T47D (cell line): Measurements from ENCODE around the gene CD300LB.
A peak's percentile ranks its signal among the peaks of the same experiment; 100 is the strongest.
"Not testable (repeated sequence)": the region's sequence is repeated elsewhere in the genome, so short reads cannot be mapped to it uniquely, and the experiment has no call there.

Experiments
- DNase-seq, 2 experiments: peaks; one replicate each; pipeline versions ENCODE4 v3.0.0 to v3.0.0-alpha.2; 2011 to 2012; ENCODE audit warnings: low read depth in 1 of 2, low spot score in 1 of 2
- JUND ChIP-seq: IDR thresholded peaks from 2 replicates; pipeline ENCODE4 v1.6.1; 2012; ENCODE audit warnings: low read depth
- in situ Hi-C: cut with HindIII; loops from 2 replicates; pipeline ENCODE4 v1.10.0; 2016; ENCODE audit warnings: low sequenced_read_pairs, low pct_unique_long_range_greater_than_20kb

Gene CD300LB

DNA sequence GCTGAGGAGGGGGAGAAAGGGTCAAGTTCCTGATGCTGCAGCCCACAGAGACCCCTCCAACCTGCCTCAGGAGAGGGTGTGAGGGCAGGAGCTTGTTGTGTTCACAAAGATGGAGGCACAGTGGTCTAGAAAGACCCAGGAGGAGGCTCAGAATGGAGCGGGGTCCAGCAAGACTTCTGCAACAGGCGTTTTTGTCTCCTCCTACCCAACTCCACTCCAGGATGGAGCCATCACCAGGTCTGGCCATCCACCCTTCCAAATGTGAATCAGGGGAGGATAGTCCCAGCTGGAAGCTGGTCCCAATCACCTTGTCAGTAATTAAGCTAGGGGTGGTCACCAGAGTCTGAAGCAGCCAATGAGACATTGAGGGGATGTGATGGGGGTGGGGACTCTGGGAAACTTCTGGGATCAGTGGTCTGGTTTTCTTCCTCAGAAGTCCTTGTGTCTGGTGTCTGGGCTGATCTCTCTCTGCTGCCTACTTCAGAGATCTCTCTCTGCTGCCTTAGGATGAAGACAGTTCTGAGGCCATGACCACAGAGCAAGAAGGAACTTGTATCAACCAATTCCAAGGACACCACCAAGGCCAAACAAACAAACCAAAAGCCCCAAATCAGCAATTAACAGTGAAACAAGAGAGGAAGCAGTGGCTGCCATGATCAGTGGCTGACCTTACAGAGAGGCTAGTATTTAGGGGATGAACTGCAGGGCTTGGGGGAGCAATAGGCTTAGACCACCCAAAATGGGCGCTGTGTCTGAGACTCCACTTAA, 14.5 kb downstream of the CD300LB start:
- in situ Hi-C loops = no loop called here
- no peak for TF ChIP-seq JUND
- no peak for DNase-seq

DNA sequence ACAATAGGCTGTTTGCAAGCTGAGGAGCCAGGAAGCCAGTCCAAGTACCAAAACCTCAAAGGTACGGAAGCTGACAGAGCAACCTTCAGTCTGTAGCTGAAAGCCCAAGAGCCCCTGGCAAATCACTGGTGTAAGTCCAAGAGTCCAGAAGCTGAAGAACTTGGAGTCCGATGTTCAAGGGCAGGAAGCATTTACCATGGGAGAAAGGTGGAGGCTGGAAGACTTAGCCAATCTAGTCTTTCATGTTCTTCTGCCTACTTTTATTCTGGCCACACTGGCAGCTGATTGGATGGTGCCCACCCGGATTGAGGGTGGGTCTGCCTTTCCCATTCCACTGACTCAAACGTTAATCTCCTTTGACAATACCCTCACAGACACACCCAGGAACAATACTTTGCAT, 15.3 kb downstream of the CD300LB start:
- in situ Hi-C loops = no loop called here
- no peak for TF ChIP-seq JUND
- DNase-seq = no peak

- no peak for TF ChIP-seq JUND
- no peak for DNase-seq
- in situ Hi-C loops = no loop called here
These were observed 16.5 kb downstream of the CD300LB start for GRCh38 chr17:74514632-74515334.

GRCh38 chr17:74513987-74514631, 17.2 kb downstream of the CD300LB start:
- in situ Hi-C loops = no loop called here
- peak in 1 of 2 experiments; percentile 86 for DNase-seq
- no peak for TF ChIP-seq JUND

DNA sequence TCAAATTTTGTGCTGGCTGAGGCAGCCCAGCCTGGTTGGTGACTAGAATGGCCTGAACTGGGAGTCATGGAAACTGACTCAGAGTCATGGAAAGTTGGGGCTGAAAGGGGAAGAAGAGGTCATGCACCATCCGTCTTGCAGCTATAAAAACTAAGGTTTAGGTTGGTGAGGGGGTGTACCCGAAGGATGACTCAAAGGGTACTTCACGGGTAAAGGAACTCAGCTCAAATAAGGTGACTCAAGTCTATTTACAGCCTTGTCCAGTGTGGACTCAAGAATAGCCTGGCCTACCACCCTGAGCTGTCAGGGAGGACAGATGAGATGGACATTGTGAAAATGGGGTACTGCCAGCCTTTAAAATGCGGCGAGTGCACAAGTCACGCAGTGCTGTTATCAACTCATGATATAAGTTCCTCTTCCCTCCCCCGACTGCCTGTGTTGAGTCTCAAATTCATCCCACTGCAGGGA, 18.6 kb downstream of the CD300LB start:
- in situ Hi-C loops = no loop called here
- TF ChIP-seq JUND = no peak
- DNase-seq = no peak

GRCh38 chr17:74512036-74512435, 19.2 kb downstream of the CD300LB start:
- in situ Hi-C loops = no loop called here
- TF ChIP-seq JUND = no peak
- no peak for DNase-seq

DNA sequence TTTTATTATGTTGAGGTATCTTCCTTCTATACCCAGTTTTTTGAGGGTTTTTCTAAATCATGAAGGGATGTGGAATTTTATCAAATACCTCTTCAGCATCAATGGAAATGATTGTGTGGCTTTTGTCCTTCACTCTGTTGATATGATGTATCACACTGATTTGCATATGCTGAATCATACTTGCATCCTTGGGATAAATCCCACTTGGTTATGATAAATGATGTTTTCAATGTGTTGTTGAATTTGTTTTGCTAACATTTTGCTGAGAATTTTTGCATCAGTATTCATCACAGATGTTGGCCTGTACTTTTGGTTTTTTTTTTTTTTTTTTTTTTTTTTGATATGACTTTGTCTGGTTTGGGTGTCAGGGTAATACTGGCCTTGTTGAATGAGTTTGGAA, 23.1 kb downstream of the CD300LB start:
- no peak for DNase-seq
- in situ Hi-C loops = no loop called here
- no peak for TF ChIP-seq JUND

DNA sequence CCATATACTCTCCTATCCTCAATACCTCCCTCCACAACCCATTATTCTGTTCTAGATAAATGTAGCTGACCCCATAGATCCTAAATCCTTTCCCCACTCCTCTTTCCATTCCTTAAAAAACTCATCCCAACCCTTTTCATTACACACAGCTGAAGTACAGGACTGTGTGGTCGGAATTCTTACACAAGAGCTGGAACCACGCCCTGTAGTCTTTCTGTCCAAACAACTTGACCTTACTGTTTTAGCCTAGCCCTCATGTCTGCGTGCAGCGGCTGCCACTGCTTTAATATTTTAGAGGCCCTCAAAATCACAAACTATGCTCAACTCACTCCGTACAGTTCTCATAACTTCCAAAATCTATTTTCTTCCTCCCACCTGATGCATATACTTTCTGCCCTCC, 27.3 kb downstream of the CD300LB start:
- DNase-seq, in situ Hi-C loops: not testable (repeated sequence)

DNA sequence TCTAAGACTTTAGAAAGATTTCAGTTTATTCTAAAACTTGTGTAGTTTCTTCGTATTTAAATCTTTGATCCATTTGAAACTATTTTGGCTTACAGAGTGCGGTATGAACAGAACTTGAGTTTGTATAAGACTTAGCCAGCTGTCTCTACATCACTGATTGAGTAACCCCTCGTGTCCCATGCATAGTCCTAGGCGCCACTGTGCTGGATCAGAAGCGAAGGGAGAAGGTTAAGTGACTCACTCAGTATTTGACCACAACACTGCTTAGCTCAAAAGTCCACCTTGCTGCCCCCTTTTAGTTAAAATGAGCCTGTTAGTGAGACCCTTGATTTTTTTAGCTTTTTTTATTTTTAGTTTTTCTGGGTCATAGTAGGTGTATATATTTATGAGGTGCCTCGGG, 28.4 kb downstream of the CD300LB start:
- DNase-seq = no peak
- in situ Hi-C loops = no loop called here
- no peak for TF ChIP-seq JUND

GRCh38 chr17:74499992-74500391, 31.3 kb downstream of the CD300LB start:
- TF ChIP-seq JUND = no peak
- no peak for DNase-seq
- in situ Hi-C loops = no loop called here

GRCh38 chr17:74497471-74497870, 33.8 kb downstream of the CD300LB start:
- TF ChIP-seq JUND = no peak
- DNase-seq = no peak
- in situ Hi-C loops = no loop called here

GRCh38 chr17:74493331-74493833, 37.9 kb downstream of the CD300LB start:
- DNase-seq = peak; percentile 82 to 84
- in situ Hi-C loops = no loop called here
- TF ChIP-seq JUND = no peak

GRCh38 chr17:74491626-74492025, 39.6 kb downstream of the CD300LB start:
- TF ChIP-seq JUND = no peak
- in situ Hi-C loops = no loop called here
- DNase-seq = no peak
